Tibial artery (tissue), 4 donors: ENCODE results near the gene AOAH.

ENCODE experiments used
- DNase-seq, 2 donors: peaks; one replicate each; pipeline ENCODE4 v3.0.0-alpha.2; 2019
- H3K27ac ChIP-seq, 2 donors: fragments of 200-600 bp; sonication (generic) in 1 of 2; 1 replicate in 1 of 2; 2 replicates in 1 of 2; pipeline ENCODE4 v1.5.1; 2018 to 2019; ENCODE audit warnings: mild to moderate bottlenecking in 1 of 2
- H3K27me3 ChIP-seq, 2 donors: fragments of 200-600 bp; sonication (generic) in 1 of 2; one replicate each; pipeline versions ENCODE4 v1.5.1 to v1.6.0; 2016 to 2019
- H3K36me3 ChIP-seq, 3 donors: fragments of 200-600 bp; sonication (generic) in 2 of 3; one replicate each; pipeline ENCODE4 v1.5.1; 2016 to 2019; ENCODE audit warnings: mild to moderate bottlenecking in 2 of 3
- H3K4me1 ChIP-seq, 4 donors: fragments of 200-600 bp; sonication (generic) in 2 of 4; 1 replicate in 3 of 4; 2 replicates in 1 of 4; pipeline ENCODE4 v1.5.1; 2016 to 2019
- H3K4me3 ChIP-seq, 2 donors: fragments of 200-600 bp; sonication (generic) in 1 of 2; 1 replicate in 1 of 2; 2 replicates in 1 of 2; pipeline ENCODE4 v1.5.1; 2018 to 2019; ENCODE audit warnings: mild to moderate bottlenecking in 2 of 2
- H3K9me3 ChIP-seq, 3 donors: fragments of 200-600 bp; sonication (generic) in 1 of 3; one replicate each; pipeline ENCODE4 v1.5.1; 2016 to 2019
- CTCF ChIP-seq, 2 experiments: fragments of 200-600 bp in 1 of 2; fragments of 450-650 bp in 1 of 2; IDR thresholded peaks; one replicate each; pipeline ENCODE4 v1.5.1; 2017 to 2019; ENCODE audit warnings: antibody characterized with exemption in 2 of 2, mild to moderate bottlenecking in 1 of 2, moderate library complexity in 1 of 2
- intact Hi-C: fragments of 100-400 bp; cut with DNase I; formaldehyde crosslinking; loops from one replicate; pipeline ENCODE4 v1.15.0; 2023; ENCODE audit warnings: low total_unique reads

The AOAH gene

GRCh38 chr7:36746347-36746746 lies 22.1 kb upstream of the AOAH start:
- TF ChIP-seq CTCF (IDR thresholded peaks at IDR 0.05) = no peak
- H3K27ac ChIP-seq = no peak overlapping the region
- H3K4me1 ChIP-seq = no peaks in the 10 kb centered on the region
- H3K36me3 ChIP-seq = no peaks in the 10 kb centered on the region
- no peaks in the 10 kb centered on the region for H3K9me3 ChIP-seq
- no peaks in the 10 kb centered on the region for H3K27me3 ChIP-seq
- no peak for DNase-seq
- no peak overlapping the region for H3K4me3 ChIP-seq
- intact Hi-C loops = no loop called here

GRCh38 chr7:36742911-36743775 lies 18.8 kb upstream of the AOAH start:
- DNase-seq = peak in 1 of 2 donors; percentile 44
- Histone ChIP-seq H3K36me3 (no peaks in the 10 kb centered on the region), H3K9me3 (no peaks in the 10 kb centered on the region), H3K27me3 (no peaks in the 10 kb centered on the region), H3K4me3 (no peak overlapping the region), H3K27ac (no peak overlapping the region), H3K4me1 (no peaks in the 10 kb centered on the region)
- intact Hi-C loops = no loop called here
- no peak for TF ChIP-seq CTCF (IDR thresholded peaks at IDR 0.05)

GRCh38 chr7:36741866-36742265 lies 17.6 kb upstream of the AOAH start:
- H3K4me3 ChIP-seq = no peak overlapping the region
- no peak for DNase-seq
- no peak for TF ChIP-seq CTCF (IDR thresholded peaks at IDR 0.05)
- H3K9me3 ChIP-seq = no peaks in the 10 kb centered on the region
- H3K4me1 ChIP-seq = no peaks in the 10 kb centered on the region
- H3K27me3 ChIP-seq = no peaks in the 10 kb centered on the region
- H3K27ac ChIP-seq = no peak overlapping the region
- intact Hi-C loops = no loop called here
- no peaks in the 10 kb centered on the region for H3K36me3 ChIP-seq

- no peaks in the 10 kb centered on the region for H3K27me3 ChIP-seq
- no peak for TF ChIP-seq CTCF (IDR thresholded peaks at IDR 0.05)
- intact Hi-C loops = no loop called here
- H3K36me3 ChIP-seq = no peaks in the 10 kb centered on the region
- DNase-seq = no peak
- no peak overlapping the region for H3K4me3 ChIP-seq
- no peaks in the 10 kb centered on the region for H3K4me1 ChIP-seq
- no peaks in the 10 kb centered on the region for H3K9me3 ChIP-seq
- no peak overlapping the region for H3K27ac ChIP-seq
Observed at GRCh38 chr7:36739351-36739750, 15.1 kb upstream of the AOAH start.

GRCh38 chr7:36736899-36737211 lies 12.6 kb upstream of the AOAH start:
- intact Hi-C loops = no loop called here
- Histone ChIP-seq H3K9me3 (peaks cover 0 to 2% (median 0%) of the 10 kb centered on the region in 3 donors), H3K27ac (no peak overlapping the region), H3K4me3 (no peak overlapping the region), H3K36me3 (no peaks in the 10 kb centered on the region), H3K27me3 (no peaks in the 10 kb centered on the region), H3K4me1 (no peaks in the 10 kb centered on the region)
- no peak for TF ChIP-seq CTCF (IDR thresholded peaks at IDR 0.05)
- DNase-seq = no peak
